Osteoblast (primary cell): ENCODE data around the gene PSMB3. TPM values are rescaled to one million over a fixed set of nuclear protein-coding genes. Genes with fewer than 3 reads are reported as not detected.

ENCODE experiments used
- DNase-seq: peaks from one replicate; pipeline ENCODE4 v3.0.0; 2011; ENCODE audit warnings: low spot score, mixed read lengths; ENCODE audit not compliant: insufficient read length; ENCODE audit errors: missing footprints
- H2AFZ ChIP-seq: 2 replicates; pipeline ENCODE4 v1.6.0; 2011; ENCODE audit warnings: mild to moderate bottlenecking, low read length
- H3K27ac ChIP-seq: 2 replicates; pipeline ENCODE4 v1.5.1; 2011; ENCODE audit warnings: mild to moderate bottlenecking, low read depth, low read length, moderate library complexity
- H3K27me3 ChIP-seq: 2 replicates; pipeline ENCODE4 v1.6.0; 2012; ENCODE audit warnings: mild to moderate bottlenecking, control low read depth, inconsistent platforms, low read length, moderate library complexity; ENCODE audit not compliant: insufficient read depth
- H3K36me3 ChIP-seq: 2 replicates; pipeline ENCODE4 v1.5.1; 2011; ENCODE audit warnings: mild to moderate bottlenecking, low read length, control low read depth, moderate library complexity; ENCODE audit not compliant: insufficient read depth
- H3K4me1 ChIP-seq: 2 replicates; pipeline ENCODE4 v1.5.1; 2011; ENCODE audit warnings: mild to moderate bottlenecking, low read length, control low read depth, moderate library complexity; ENCODE audit not compliant: insufficient read depth
- H3K4me2 ChIP-seq: 2 replicates; pipeline ENCODE4 v1.6.0; 2011; ENCODE audit warnings: mild to moderate bottlenecking, low read length; ENCODE audit not compliant: insufficient read depth
- H3K4me3 ChIP-seq: fragments of 200-600 bp; sonication (generic); 3 replicates; pipeline ENCODE4 v1.5.1; 2012; ENCODE audit warnings: mild to moderate bottlenecking, low read length, inconsistent platforms; ENCODE audit not compliant: insufficient read depth
- H3K79me2 ChIP-seq: 2 replicates; pipeline ENCODE4 v1.6.0; 2012; ENCODE audit warnings: mild to moderate bottlenecking, low read length, control low read depth, inconsistent platforms; ENCODE audit not compliant: insufficient read depth
- H3K9me3 ChIP-seq: 2 replicates; pipeline ENCODE4 v1.5.1; 2011; ENCODE audit warnings: low read depth, low read length, control low read depth
- H4K20me1 ChIP-seq: 2 replicates; pipeline ENCODE4 v1.6.0; 2012; ENCODE audit warnings: mild to moderate bottlenecking, low read length, control low read depth; ENCODE audit not compliant: insufficient read depth
- CTCF ChIP-seq: IDR thresholded peaks from 2 replicates; pipeline ENCODE4 v1.5.1; 2011; ENCODE audit warnings: mild to moderate bottlenecking, low read depth, low read length, moderate library complexity; ENCODE audit errors: extremely low read depth
- total RNA-seq: library from RNA; depleted of rRNA; stranded (reverse); fragments of >200 nt; gene quantifications from 2 replicates; pipeline ENCODE4 v1.2.3, GENCODE V29; 2012

Gene PSMB3
- total RNA-seq, 1 donor: 235 TPM

- no peak overlapping the region for H2AFZ ChIP-seq
- no peaks in the 10 kb centered on the region for H3K9me3 ChIP-seq
- peaks cover 65% of the 10 kb centered on the region for H4K20me1 ChIP-seq
- peaks cover 30% of the 10 kb centered on the region for H3K4me1 ChIP-seq
- H3K4me3 ChIP-seq: no peak overlapping the region
- H3K36me3 ChIP-seq: peaks cover 58% of the 10 kb centered on the region
- peaks cover 67% of the 10 kb centered on the region for H3K79me2 ChIP-seq
- no peak overlapping the region for H3K4me2 ChIP-seq
- no peaks in the 10 kb centered on the region for H3K27me3 ChIP-seq
- no peak for TF ChIP-seq CTCF
- no peak overlapping the region for H3K27ac ChIP-seq
- DNase-seq: peak; percentile 74
Measured at GRCh38 chr17:38738007-38738662, 14.4 kb upstream of the PSMB3 start.

GRCh38 chr17:38738686-38739085 is 13.9 kb upstream of the PSMB3 start:
- Histone ChIP-seq H3K27ac (no peak overlapping the region), H4K20me1 (peaks cover 65% of the 10 kb centered on the region), H3K36me3 (peaks cover 53% of the 10 kb centered on the region), H3K4me2 (no peak overlapping the region), H3K9me3 (no peaks in the 10 kb centered on the region), H3K4me1 (peaks cover 30% of the 10 kb centered on the region), H3K4me3 (no peak overlapping the region), H2AFZ (no peak overlapping the region), H3K27me3 (no peaks in the 10 kb centered on the region), H3K79me2 (peaks cover 67% of the 10 kb centered on the region)
- DNase-seq: peak; percentile 46
- TF ChIP-seq CTCF: no peak

- peaks cover 68% of the 10 kb centered on the region for H3K79me2 ChIP-seq
- no peaks in the 10 kb centered on the region for H3K9me3 ChIP-seq
- TF ChIP-seq CTCF: no peak
- H3K4me1 ChIP-seq: peaks cover 30% of the 10 kb centered on the region
- peaks cover 46% of the 10 kb centered on the region for H3K36me3 ChIP-seq
- H3K4me3 ChIP-seq: no peak overlapping the region
- H2AFZ ChIP-seq: no peak overlapping the region
- peak; percentile 71 for DNase-seq
- peaks cover 65% of the 10 kb centered on the region for H4K20me1 ChIP-seq
- H3K27ac ChIP-seq: no peak overlapping the region
- no peaks in the 10 kb centered on the region for H3K27me3 ChIP-seq
- H3K4me2 ChIP-seq: no peak overlapping the region
Measured at GRCh38 chr17:38739305-38739704, 13.2 kb upstream of the PSMB3 start.

- Histone ChIP-seq H3K4me3 (no peak overlapping the region), H3K4me2 (no peak overlapping the region), H2AFZ (no peak overlapping the region), H3K9me3 (no peaks in the 10 kb centered on the region), H3K27me3 (no peaks in the 10 kb centered on the region), H3K4me1 (peaks cover 29% of the 10 kb centered on the region), H3K27ac (no peak overlapping the region), H3K79me2 (peaks cover 72% of the 10 kb centered on the region), H3K36me3 (peaks cover 46% of the 10 kb centered on the region), H4K20me1 (peaks cover 63% of the 10 kb centered on the region)
- peak; percentile 48 for DNase-seq
- TF ChIP-seq CTCF: no peak
Measured at GRCh38 chr17:38740044-38740443, 12.5 kb upstream of the PSMB3 start.
